ENCODE results near the gene CCDC91.
A peak's percentile ranks its signal among the peaks of the same experiment; 100 is the strongest.

CCDC91 gene

GRCh38 chr12:28190321-28191050 lies at the start of gene CCDC91 (continued):
- TF ChIP-seq ZNF518A (tag by site-specific recombination; conservative IDR thresholded peaks at IDR 0.05; ENCODE audit: low read depth) (peak; percentile 93), ZNF600 (tag by site-specific recombination; IDR thresholded peaks at IDR 0.05) (0 out of 2 replicates have a peak, but pooled peaks have one; percentile 51), ZNF184 (tag by site-specific recombination; IDR thresholded peaks at IDR 0.05) (no peak), ZNF558 (tag by site-specific recombination; IDR thresholded peaks at IDR 0.05) (0 out of 2 replicates have a peak, but pooled peaks have one; percentile 6), ZNF777 (tag by site-specific recombination; IDR thresholded peaks at IDR 0.05; ENCODE audit: borderline replicate concordance) (peak; percentile 43; the same call in 1 of the 2 replicates), ZBTB8A (tag by site-specific recombination; IDR thresholded peaks at IDR 0.05) (peak; percentile 99), KLF7 (tag by site-specific recombination; IDR thresholded peaks at IDR 0.05; ENCODE audit: borderline replicate concordance) (peak; percentile 65), SP7 (tag by site-specific recombination; IDR thresholded peaks at IDR 0.05) (peak; percentile 89), ZNF26 (tag by site-specific recombination; IDR thresholded peaks at IDR 0.05) (no peak), ZNF362 (tag by site-specific recombination; IDR thresholded peaks at IDR 0.05) (peak; percentile 56; the same call in 1 of the 2 replicates), ZNF324 (tag by site-specific recombination; IDR thresholded peaks at IDR 0.05) (peak; percentile 54; the same call in 1 of the 2 replicates), ZNF157 (tag by site-specific recombination; IDR thresholded peaks at IDR 0.05) (no peak), REPIN1 (tag by site-specific recombination; IDR thresholded peaks at IDR 0.05; ENCODE audit: low read depth) (peak; percentile 31; the same call in 1 of the 2 replicates), ZNF580 (tag by site-specific recombination; IDR thresholded peaks at IDR 0.05) (peak; percentile 97), BCL11B (tag by site-specific recombination; IDR thresholded peaks at IDR 0.05; ENCODE audit: low read depth) (0 out of 2 replicates have a peak, but pooled peaks have one; percentile 42), ZNF610 (tag by site-specific recombination; IDR thresholded peaks at IDR 0.05; ENCODE audit: borderline replicate concordance) (peak; percentile 78; the same call in 1 of the 2 replicates), SCRT1 (tag by site-specific recombination; IDR thresholded peaks at IDR 0.05; ENCODE audit: borderline replicate concordance) (no peak), PBX3 (CRISPR knock-in tag; IDR thresholded peaks at IDR 0.05) (peak; percentile 59; the same call in 1 of the 2 replicates), ZNF146 (tag by site-specific recombination; IDR thresholded peaks at IDR 0.05) (0 out of 2 replicates have a peak, but pooled peaks have one; percentile 19), EGR2 (tag by site-specific recombination; IDR thresholded peaks at IDR 0.05; ENCODE audit: low read depth) (peak; percentile 94), ZFP41 (tag by site-specific recombination; IDR thresholded peaks at IDR 0.05; ENCODE audit: borderline replicate concordance) (no peak), ZBTB17 (tag by site-specific recombination; IDR thresholded peaks at IDR 0.05) (peak; percentile 74)
- TF ChIP-seq, protein P1, sequence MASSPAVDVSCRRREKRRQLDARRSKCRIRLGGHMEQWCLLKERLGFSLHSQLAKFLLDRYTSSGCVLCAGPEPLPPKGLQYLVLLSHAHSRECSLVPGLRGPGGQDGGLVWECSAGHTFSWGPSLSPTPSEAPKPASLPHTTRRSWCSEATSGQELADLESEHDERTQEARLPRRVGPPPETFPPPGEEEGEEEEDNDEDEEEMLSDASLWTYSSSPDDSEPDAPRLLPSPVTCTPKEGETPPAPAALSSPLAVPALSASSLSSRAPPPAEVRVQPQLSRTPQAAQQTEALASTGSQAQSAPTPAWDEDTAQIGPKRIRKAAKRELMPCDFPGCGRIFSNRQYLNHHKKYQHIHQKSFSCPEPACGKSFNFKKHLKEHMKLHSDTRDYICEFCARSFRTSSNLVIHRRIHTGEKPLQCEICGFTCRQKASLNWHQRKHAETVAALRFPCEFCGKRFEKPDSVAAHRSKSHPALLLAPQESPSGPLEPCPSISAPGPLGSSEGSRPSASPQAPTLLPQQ (tag by site-specific recombination; IDR thresholded peaks at IDR 0.05), result peak; percentile 87
- TF ChIP-seq, protein P2, sequence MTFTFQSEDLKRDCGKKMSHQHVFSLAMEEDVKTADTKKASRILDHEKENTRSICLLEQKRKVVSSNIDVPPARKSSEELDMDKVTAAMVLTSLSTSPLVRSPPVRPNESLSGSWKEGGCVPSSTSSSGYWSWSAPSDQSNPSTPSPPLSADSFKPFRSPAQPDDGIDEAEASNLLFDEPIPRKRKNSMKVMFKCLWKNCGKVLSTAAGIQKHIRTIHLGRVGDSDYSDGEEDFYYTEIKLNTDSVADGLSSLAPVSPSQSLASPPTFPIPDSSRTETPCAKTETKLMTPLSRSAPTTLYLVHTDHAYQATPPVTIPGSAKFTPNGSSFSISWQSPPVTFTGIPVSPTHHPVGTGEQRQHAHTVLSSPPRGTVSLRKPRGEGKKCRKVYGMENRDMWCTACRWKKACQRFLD (tag by site-specific recombination; IDR thresholded peaks at IDR 0.05), result 0 out of 2 replicates have a peak, but pooled peaks have one; percentile 26

All from HEK293 (cell line).